Omental fat pad (tissue), 4 donors: ENCODE results near the gene RGS11. TPM values are rescaled to one million over a fixed set of nuclear protein-coding genes. Genes with fewer than 3 reads are reported as not detected.

ENCODE experiments used
- ATAC-seq: fragments of 150-250 bp; one replicate; pipeline ENCODE4 v1.9.1; 2016; ENCODE audit warnings: mild to moderate bottlenecking, moderate library complexity; ENCODE audit not compliant: low FRiP score
- DNase-seq: peaks from one replicate; pipeline ENCODE4 v3.0.0-alpha.2; 2019; ENCODE audit warnings: low spot score
- CTCF ChIP-seq, 3 donors: fragments of 450-650 bp; IDR thresholded peaks; one replicate each; pipeline ENCODE4 v1.5.1; 2016 to 2017; ENCODE audit warnings: antibody characterized with exemption in 3 of 3, mild to moderate bottlenecking in 3 of 3, moderate library complexity in 2 of 3
- total RNA-seq, 4 donors: library from RNA; depleted of rRNA; stranded (reverse); fragments of >200 nt; gene quantifications; one replicate each; pipeline ENCODE4 v1.1.0, GENCODE V29; 2016

RGS11 gene
- total RNA-seq, 4 donors from 2014 or later: 5.0 to 23.5 (median 13.8) TPM

- no peak for TF ChIP-seq CTCF (IDR thresholded peaks at IDR 0.05)
- DNase-seq (no peak), ATAC-seq (no peak)
Observed at GRCh38 chr16:307691-308312, 32.1 kb upstream of the RGS11 start.

- no peak for DNase-seq
- TF ChIP-seq CTCF (IDR thresholded peaks at IDR 0.05): no peak
- ATAC-seq: no peak
Observed at GRCh38 chr16:306911-307370, 31.2 kb upstream of the RGS11 start.

DNA sequence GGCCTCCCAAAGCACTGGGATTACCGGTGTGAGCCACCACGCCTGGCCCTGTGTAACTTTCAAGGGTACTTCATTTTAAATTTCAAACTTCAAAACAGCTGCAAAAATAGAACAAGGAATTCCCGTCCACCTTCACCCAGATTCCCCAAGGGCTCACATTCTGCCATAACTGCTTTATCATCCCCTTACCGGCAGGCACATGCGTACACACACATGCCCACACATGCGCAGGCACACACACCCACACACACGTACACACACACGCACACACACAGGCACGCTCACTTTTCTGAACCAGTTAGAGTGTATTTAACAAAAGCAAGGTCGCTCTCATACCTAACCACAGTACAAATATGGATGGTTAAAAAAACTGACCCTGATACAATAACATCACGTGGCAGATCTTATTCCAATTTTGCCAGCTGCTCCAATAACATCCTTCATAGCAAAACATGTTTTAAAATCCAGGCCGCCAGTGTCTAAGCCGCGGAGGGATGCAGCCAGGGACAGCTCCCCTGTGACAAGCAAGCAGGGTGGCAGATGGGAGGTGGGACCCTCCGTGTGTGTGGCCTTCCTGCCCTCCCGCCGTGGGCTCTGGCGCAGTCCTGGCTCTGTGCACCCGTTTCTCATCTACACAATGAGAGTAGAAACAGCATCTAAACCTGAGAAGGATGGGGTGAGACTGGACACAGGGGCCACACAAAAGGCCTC is 30.3 kb upstream of the RGS11 start:
- no peak for ATAC-seq
- TF ChIP-seq CTCF (IDR thresholded peaks at IDR 0.05): no peak
- DNase-seq: no peak

DNA sequence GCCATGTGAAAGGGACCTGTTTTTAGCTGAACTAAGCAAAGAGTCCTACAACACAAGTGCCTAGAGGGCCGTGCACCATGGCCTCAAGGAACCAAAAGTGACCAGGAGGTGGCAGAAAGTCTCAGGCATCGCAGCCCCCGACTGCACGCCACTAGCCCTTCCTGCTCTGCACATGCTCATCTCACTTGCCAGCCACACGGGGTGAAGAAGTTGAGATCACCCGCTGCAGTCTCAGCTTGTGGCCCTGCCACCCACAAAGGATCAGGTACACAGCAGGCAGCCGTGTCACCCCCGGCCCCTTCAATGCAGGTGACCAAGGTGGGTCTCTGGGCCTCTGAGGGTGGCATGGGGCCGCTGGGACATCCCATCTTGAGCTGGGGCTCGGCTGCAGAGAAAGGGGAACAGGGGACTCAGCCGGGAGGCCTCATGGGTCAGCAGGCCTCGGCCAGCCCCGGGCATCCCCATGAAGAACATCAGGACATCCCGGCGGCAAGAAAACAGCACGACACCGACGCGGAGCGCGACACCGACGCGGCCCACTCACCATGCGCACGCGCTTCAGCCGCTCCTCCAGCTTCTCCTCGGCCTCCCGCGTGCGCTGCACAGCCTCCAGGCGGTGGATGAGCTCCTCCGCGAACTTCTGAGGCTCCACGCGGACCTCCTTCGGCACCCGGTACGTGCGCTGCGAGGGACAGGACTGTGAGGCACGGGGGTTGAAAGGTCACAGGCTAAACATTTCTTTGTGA is 28.2 kb upstream of the RGS11 start:
- ATAC-seq: peak; percentile 16
- no peak for TF ChIP-seq CTCF (IDR thresholded peaks at IDR 0.05)
- DNase-seq: no peak

DNA sequence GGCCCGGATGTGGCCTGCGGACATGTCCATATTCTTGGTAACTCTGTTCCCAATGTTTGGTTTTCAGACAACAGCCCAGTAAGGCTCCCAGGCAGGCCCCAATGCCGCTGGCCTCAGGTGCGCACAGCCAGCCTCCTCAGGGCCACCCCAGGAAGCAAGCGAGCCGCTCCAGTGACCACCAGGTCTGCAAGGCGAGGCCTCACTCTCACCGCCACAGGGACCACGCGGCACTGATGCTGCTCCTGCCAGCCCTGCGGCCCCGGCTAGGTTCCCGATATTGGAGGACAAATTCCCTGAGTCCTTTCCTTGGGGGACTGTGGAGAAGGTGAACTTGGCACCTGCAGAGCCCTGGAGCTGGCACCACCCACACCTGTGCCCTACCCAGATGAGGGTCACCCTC is 26.2 kb upstream of the RGS11 start:
- no peak for ATAC-seq
- TF ChIP-seq CTCF (IDR thresholded peaks at IDR 0.05): no peak

GRCh38 chr16:301235-301634 is 25.5 kb upstream of the RGS11 start:
- no peak for TF ChIP-seq CTCF (IDR thresholded peaks at IDR 0.05)
- DNase-seq (no peak), ATAC-seq (no peak)

More for the DNA sequence above, 26.2 kb upstream of the RGS11 start:
- no peak for DNase-seq
